Thoracic aorta (tissue), 2 donors: ENCODE results near the gene IRF1. TPM values are rescaled to one million over a fixed set of nuclear protein-coding genes. Genes with fewer than 3 reads are reported as not detected.
A peak's percentile ranks its signal among the peaks of the same experiment; 100 is the strongest.

ENCODE experiments used
- ATAC-seq: fragments of 150-250 bp; one replicate; pipeline ENCODE4 v1.8.0; 2017; ENCODE audit warnings: low read depth; ENCODE audit not compliant: insufficient number of reproducible peaks, low FRiP score
- DNase-seq: peaks from one replicate; pipeline ENCODE4 v3.0.0-alpha.2; 2020; ENCODE audit warnings: low spot score
- H3K27ac ChIP-seq, 2 donors: fragments of 200-600 bp; sonication (generic); 1 replicate in 1 of 2; 2 replicates in 1 of 2; pipeline ENCODE4 v1.5.1; 2016; ENCODE audit warnings: mild to moderate bottlenecking in 2 of 2, moderate library complexity in 2 of 2
- H3K27me3 ChIP-seq: fragments of 200-600 bp; sonication (generic); replicated peaks from 2 replicates; pipeline ENCODE4 v1.6.0; 2016; ENCODE audit warnings: mild to moderate bottlenecking; ENCODE audit not compliant: insufficient read depth
- H3K36me3 ChIP-seq: fragments of 200-600 bp; sonication (generic); one replicate; pipeline ENCODE4 v1.5.1; 2016
- H3K4me1 ChIP-seq, 2 donors: fragments of 200-600 bp; sonication (generic); 1 replicate in 1 of 2; 2 replicates in 1 of 2; pipeline versions ENCODE4 v1.5.1 to v1.6.0; 2016; ENCODE audit warnings: low read depth in 2 of 2, mild to moderate bottlenecking in 1 of 2; ENCODE audit not compliant: control insufficient read depth in 1 of 2
- H3K4me3 ChIP-seq: fragments of 200-600 bp; sonication (generic); 2 replicates; pipeline ENCODE4 v1.5.1; 2016; ENCODE audit warnings: mild to moderate bottlenecking
- H3K9me3 ChIP-seq: fragments of 200-600 bp; sonication (generic); 2 replicates; pipeline ENCODE4 v1.5.1; 2016
- CTCF ChIP-seq: fragments of 200-600 bp; sonication (generic); IDR thresholded peaks from one replicate; pipeline ENCODE4 v1.5.1; 2019; ENCODE audit warnings: antibody characterized with exemption
- total RNA-seq, 2 donors: library from RNA; depleted of rRNA; stranded (reverse); fragments of >200 nt; gene quantifications; one replicate each; pipeline versions ENCODE4 v1.1.0 to v1.2.3, GENCODE V29; 2016

The IRF1 gene
- total RNA-seq, 2 donors from 2014 or later = 31.3 to 57.7 TPM

- peak overlapping the region in 1 of 2 donors; percentile 24 for H3K27ac ChIP-seq
- no peaks in the 10 kb centered on the region for H3K27me3 ChIP-seq
- TF ChIP-seq CTCF = no peak
- no peaks in the 10 kb centered on the region for H3K9me3 ChIP-seq
- no peak overlapping the region for H3K4me3 ChIP-seq
- peaks cover 11 to 47% of the 10 kb centered on the region in 2 donors for H3K4me1 ChIP-seq
- no peaks in the 10 kb centered on the region for H3K36me3 ChIP-seq
- DNase-seq (no peak), ATAC-seq (no peak)
Measured at GRCh38 chr5:132476876-132477781, 13.4 kb downstream of the IRF1 start.

DNA sequence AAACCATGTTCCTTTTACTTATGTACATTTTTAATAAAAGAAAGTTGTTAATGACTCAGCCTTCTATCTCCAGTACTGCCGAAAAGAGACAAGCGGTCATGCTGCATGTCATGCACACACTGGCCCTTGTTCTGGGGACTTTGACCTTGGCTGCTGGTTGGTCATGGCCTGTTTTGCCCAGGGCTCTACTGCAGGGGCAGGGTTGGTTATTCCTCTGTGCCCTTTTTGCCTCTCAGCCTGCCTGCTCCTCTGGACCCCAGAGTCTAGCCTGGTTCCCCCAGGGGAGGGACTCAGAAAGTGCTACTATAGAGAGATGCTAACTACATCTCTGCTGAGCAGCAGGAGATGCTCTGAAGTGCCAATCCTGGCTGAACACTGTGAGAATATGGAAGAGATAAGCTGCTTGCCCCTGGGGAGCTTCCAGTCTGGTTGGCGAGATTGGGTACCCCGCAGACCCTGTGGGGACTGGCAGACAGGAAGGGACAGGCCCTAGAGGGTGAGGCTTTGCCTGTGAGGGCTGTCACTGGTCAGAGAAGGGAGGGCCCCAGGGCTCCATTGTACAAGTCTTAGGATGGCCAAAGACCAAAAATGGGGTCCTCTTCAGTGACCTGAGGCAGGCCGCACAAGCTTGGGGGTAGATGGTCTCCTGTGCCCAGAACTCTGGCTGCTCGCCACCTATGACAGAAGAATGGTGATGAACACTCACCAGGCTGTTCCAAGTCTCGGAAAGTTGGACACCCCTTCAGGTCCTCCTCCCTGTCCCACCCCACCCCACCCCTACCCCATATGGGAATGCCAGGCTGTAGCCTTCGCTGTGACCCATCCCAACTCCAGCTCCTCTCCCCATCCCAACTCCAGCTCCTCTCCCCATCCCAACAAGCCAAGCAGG is 14.3 kb downstream of the IRF1 start:
- no peaks in the 10 kb centered on the region for H3K9me3 ChIP-seq
- DNase-seq = no peak
- H3K36me3 ChIP-seq = no peaks in the 10 kb centered on the region
- no peak overlapping the region for H3K4me3 ChIP-seq
- H3K27me3 ChIP-seq = no peaks in the 10 kb centered on the region
- TF ChIP-seq CTCF = no peak
- no peak for ATAC-seq
- H3K4me1 ChIP-seq = peaks cover 11 to 47% of the 10 kb centered on the region in 2 donors
- no peak overlapping the region for H3K27ac ChIP-seq

- no peaks in the 10 kb centered on the region for H3K27me3 ChIP-seq
- ATAC-seq (no peak), DNase-seq (no peak)
- no peak overlapping the region for H3K4me3 ChIP-seq
- H3K27ac ChIP-seq = peak overlapping the region; percentile 36 to 47
- TF ChIP-seq CTCF = no peak
- H3K4me1 ChIP-seq = peaks cover 11 to 51% of the 10 kb centered on the region in 2 donors
- H3K9me3 ChIP-seq = no peaks in the 10 kb centered on the region
- no peaks in the 10 kb centered on the region for H3K36me3 ChIP-seq
Measured at GRCh38 chr5:132475497-132475882, 15.1 kb downstream of the IRF1 start.

GRCh38 chr5:132474881-132475496 is 15.6 kb downstream of the IRF1 start:
- no peaks in the 10 kb centered on the region for H3K27me3 ChIP-seq
- DNase-seq (no peak), ATAC-seq (no peak)
- H3K9me3 ChIP-seq = no peaks in the 10 kb centered on the region
- no peaks in the 10 kb centered on the region for H3K36me3 ChIP-seq
- no peak for TF ChIP-seq CTCF
- H3K27ac ChIP-seq = peak overlapping the region; percentile 36 to 47
- no peak overlapping the region for H3K4me3 ChIP-seq
- H3K4me1 ChIP-seq = peaks cover 11 to 54% of the 10 kb centered on the region in 2 donors
